Esophagus squamous epithelium (tissue), 5 donors: ENCODE results near the gene ERMN. TPM values are rescaled to one million over a fixed set of nuclear protein-coding genes. Genes with fewer than 3 reads are reported as not detected.

Source experiments
- DNase-seq: peaks from one replicate; lab custom pipeline; 2025; lab: John Stamatoyannopoulos, UW
- H3K27ac ChIP-seq, 4 donors: fragments of 200-600 bp; sonication (generic); one replicate each; pipeline ENCODE4 v1.5.1; 2016 to 2019; ENCODE audit warnings: mild to moderate bottlenecking in 1 of 4
- H3K27me3 ChIP-seq, 4 donors: fragments of 200-600 bp; sonication (generic); 1 replicate in 3 of 4; 2 replicates in 1 of 4; pipeline versions ENCODE4 v1.5.1 to v1.6.0; 2017 to 2021; ENCODE audit warnings: antibody characterized with exemption in 1 of 4
- H3K36me3 ChIP-seq, 3 donors: fragments of 200-600 bp; sonication (generic); one replicate each; pipeline ENCODE4 v1.5.1; 2016 to 2019
- H3K4me1 ChIP-seq, 3 donors: fragments of 200-600 bp; sonication (generic); one replicate each; pipeline ENCODE4 v1.5.1; 2017 to 2019
- H3K4me3 ChIP-seq, 4 donors: fragments of 200-600 bp; sonication (generic); 1 replicate in 3 of 4; 2 replicates in 1 of 4; pipeline ENCODE4 v1.5.1; 2016 to 2019; ENCODE audit warnings: mild to moderate bottlenecking in 2 of 4, moderate library complexity in 1 of 4
- H3K9me3 ChIP-seq, 3 donors: fragments of 200-600 bp; sonication (generic); one replicate each; pipeline ENCODE4 v1.5.1; 2016 to 2019
- POLR2A ChIP-seq, 4 donors: fragments of 450-650 bp; IDR thresholded peaks; one replicate each; pipeline ENCODE4 v1.6.1; 2017; ENCODE audit warnings: antibody characterized with exemption in 4 of 4, mild to moderate bottlenecking in 4 of 4, moderate library complexity in 3 of 4
- WGBS, 2 donors: methylation state at CpG; one replicate each; pipeline ENCODE4 v1.1.5; 2018; 5-methylcytosine and 5-hydroxymethylcytosine counted together
- intact Hi-C: fragments of 100-400 bp; cut with DNase I; formaldehyde crosslinking; loops from one replicate; pipeline ENCODE4 v1.15.0; 2022
- total RNA-seq, 4 donors: library from RNA; depleted of rRNA; stranded (reverse); fragments of >200 nt; gene quantifications; one replicate each; pipeline ENCODE4 v1.1.0, GENCODE V29; 2016
- TF ChIP-seq, protein P1 (sequence below), 6 experiments: fragments of 450-650 bp in 4 of 6; fragments of 200-600 bp in 2 of 6; sonication (generic) in 2 of 6; IDR thresholded peaks; one replicate each; pipeline ENCODE4 v1.5.1; 2016 to 2019; ENCODE audit warnings: antibody characterized with exemption in 6 of 6, mild to moderate bottlenecking in 4 of 6, moderate library complexity in 4 of 6
- donor health status: DM: yes; HTN: yes; CAD: no.

The ERMN gene
- total RNA-seq, 4 donors from 2014 or later: 0.04 to 1.1 (median 0.19) TPM; not detected in 1

DNA sequence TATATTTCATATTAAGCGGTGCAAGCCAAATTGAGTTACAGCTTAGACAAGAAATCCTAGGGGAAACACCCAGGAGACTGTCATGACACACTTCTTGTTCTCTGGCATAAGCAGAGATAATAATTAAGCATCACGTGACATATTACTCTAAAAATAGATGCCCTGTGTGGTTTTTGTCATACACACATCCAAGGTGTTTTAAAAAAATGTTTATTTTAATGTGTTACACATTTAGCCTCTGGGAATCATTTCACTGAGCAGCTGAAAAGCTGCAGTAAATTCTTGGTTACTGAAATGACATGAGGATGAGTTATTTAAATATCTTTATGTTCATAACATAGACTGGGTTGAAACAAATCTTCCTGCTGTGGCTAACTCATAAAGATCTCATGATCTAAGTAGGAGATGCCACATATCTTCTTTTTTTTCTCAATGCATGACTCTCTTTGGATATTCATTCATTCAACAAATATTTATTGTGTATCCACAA is 38.0 kb upstream of the ERMN start:
- H3K27me3 ChIP-seq: no peaks in the 10 kb centered on the region
- H3K36me3 ChIP-seq: no peaks in the 10 kb centered on the region
- H3K4me3 ChIP-seq: no peak overlapping the region
- 26 to 39% methylated on average over 2 of the region's 2 CpGs for WGBS, 2 donors
- H3K27ac ChIP-seq: no peak overlapping the region
- TF ChIP-seq, protein P1, sequence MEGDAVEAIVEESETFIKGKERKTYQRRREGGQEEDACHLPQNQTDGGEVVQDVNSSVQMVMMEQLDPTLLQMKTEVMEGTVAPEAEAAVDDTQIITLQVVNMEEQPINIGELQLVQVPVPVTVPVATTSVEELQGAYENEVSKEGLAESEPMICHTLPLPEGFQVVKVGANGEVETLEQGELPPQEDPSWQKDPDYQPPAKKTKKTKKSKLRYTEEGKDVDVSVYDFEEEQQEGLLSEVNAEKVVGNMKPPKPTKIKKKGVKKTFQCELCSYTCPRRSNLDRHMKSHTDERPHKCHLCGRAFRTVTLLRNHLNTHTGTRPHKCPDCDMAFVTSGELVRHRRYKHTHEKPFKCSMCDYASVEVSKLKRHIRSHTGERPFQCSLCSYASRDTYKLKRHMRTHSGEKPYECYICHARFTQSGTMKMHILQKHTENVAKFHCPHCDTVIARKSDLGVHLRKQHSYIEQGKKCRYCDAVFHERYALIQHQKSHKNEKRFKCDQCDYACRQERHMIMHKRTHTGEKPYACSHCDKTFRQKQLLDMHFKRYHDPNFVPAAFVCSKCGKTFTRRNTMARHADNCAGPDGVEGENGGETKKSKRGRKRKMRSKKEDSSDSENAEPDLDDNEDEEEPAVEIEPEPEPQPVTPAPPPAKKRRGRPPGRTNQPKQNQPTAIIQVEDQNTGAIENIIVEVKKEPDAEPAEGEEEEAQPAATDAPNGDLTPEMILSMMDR (IDR thresholded peaks at IDR 0.05): no peak
- TF ChIP-seq POLR2A (IDR thresholded peaks at IDR 0.05): no peak
- H3K4me1 ChIP-seq: no peaks in the 10 kb centered on the region
- peaks cover 0 to 13% (median 0%) of the 10 kb centered on the region in 3 donors for H3K9me3 ChIP-seq
- DNase-seq: no peak
- intact Hi-C loops: loop anchor here (10.0 kb wide), 1 partner anchor 1999 kb away; no protein-coding TSS in a partner anchor

DNA sequence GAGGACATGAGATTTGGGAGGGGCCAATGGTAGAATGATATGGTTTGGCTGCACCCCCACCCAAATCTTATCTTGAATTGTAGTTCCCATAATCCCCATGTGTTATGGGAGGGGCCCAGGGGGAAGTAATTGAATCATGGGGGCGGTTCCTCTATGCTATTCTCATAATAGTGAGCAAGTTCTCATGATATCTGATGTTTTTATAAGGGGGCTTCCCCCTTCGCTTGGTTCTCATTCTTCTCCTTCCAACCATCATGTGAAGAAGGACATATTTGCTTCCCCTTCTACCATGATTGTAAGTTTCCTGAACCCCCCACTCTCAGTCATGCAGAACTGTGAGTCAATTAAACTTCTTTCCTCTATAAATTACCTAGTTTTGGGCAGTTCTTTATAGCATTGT is 37.0 kb upstream of the ERMN start:
- H3K9me3 ChIP-seq: peaks cover 0 to 13% (median 0%) of the 10 kb centered on the region in 3 donors
- no peaks in the 10 kb centered on the region for H3K27me3 ChIP-seq
- intact Hi-C loops: loop anchor here (10.0 kb wide), 1 partner anchor 1998 kb away; no protein-coding TSS in a partner anchor
- H3K4me3 ChIP-seq: no peak overlapping the region
- no peaks in the 10 kb centered on the region for H3K36me3 ChIP-seq
- TF ChIP-seq, protein P1 (IDR thresholded peaks at IDR 0.05): no peak
- TF ChIP-seq POLR2A (IDR thresholded peaks at IDR 0.05): no peak
- no peaks in the 10 kb centered on the region for H3K4me1 ChIP-seq
- no peak for DNase-seq
- WGBS, 2 donors: 86 to 92% methylated on average over 2 of the region's 2 CpGs
- H3K27ac ChIP-seq: no peak overlapping the region

DNA sequence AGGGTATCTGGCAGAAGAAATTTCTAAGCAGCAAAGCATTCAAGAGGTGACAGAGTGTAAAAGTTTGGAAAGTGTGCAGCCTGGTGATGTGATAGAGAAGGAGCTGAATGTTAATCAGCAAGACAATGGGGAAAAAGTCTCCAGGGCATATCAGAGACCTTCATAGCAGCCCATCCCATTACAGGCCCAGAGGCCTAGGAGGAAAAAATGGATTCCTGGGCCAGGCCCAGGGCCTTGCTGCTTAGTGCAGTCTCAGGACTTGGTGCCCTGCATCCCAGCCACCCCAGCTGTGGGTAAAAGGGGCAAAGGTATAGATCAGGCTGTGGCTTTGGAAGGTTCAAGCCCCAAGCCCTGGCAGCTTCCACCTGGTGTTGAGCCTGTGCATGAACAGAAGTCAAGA is 35.9 kb upstream of the ERMN start:
- H3K27ac ChIP-seq: no peak overlapping the region
- TF ChIP-seq, protein P1 (IDR thresholded peaks at IDR 0.05): no peak
- no peak for TF ChIP-seq POLR2A (IDR thresholded peaks at IDR 0.05)
- intact Hi-C loops: loop anchor here (10.0 kb wide), 1 partner anchor 1997 kb away; no protein-coding TSS in a partner anchor
- H3K27me3 ChIP-seq: no peaks in the 10 kb centered on the region
- no peaks in the 10 kb centered on the region for H3K4me1 ChIP-seq
- H3K36me3 ChIP-seq: no peaks in the 10 kb centered on the region
- H3K9me3 ChIP-seq: peaks cover 0 to 13% (median 0%) of the 10 kb centered on the region in 3 donors
- DNase-seq: no peak
- no peak overlapping the region for H3K4me3 ChIP-seq

DNA sequence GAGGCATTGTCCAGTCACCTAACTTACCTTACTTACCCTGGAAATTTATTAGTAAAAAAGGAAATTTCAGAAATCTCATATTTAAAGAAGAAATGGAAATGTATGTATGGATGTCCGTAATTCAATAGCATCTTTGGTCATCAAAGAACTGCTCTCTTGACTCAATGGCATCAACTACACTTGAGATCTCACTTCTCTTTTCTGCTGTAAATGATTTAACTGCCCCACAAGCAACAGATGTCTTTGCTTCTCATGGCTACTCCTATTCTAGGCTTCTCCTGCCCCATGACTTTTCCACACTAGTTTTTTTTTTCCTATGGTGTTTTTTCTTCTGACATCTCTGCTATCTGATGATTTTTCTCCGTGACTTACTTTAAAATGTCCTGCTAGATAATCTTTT is 34.0 kb upstream of the ERMN start:
- TF ChIP-seq POLR2A (IDR thresholded peaks at IDR 0.05): no peak
- TF ChIP-seq, protein P1 (IDR thresholded peaks at IDR 0.05): no peak
- no peak overlapping the region for H3K4me3 ChIP-seq
- no peaks in the 10 kb centered on the region for H3K27me3 ChIP-seq
- H3K9me3 ChIP-seq: peaks cover 0 to 13% (median 0%) of the 10 kb centered on the region in 3 donors
- H3K36me3 ChIP-seq: no peaks in the 10 kb centered on the region
- no peaks in the 10 kb centered on the region for H3K4me1 ChIP-seq
- intact Hi-C loops: loop anchor here (10.0 kb wide), 1 partner anchor 1995 kb away; no protein-coding TSS in a partner anchor
- no peak for DNase-seq
- H3K27ac ChIP-seq: no peak overlapping the region
- WGBS, 2 donors: 94 to 97% methylated on average over 2 of the region's 2 CpGs

DNA sequence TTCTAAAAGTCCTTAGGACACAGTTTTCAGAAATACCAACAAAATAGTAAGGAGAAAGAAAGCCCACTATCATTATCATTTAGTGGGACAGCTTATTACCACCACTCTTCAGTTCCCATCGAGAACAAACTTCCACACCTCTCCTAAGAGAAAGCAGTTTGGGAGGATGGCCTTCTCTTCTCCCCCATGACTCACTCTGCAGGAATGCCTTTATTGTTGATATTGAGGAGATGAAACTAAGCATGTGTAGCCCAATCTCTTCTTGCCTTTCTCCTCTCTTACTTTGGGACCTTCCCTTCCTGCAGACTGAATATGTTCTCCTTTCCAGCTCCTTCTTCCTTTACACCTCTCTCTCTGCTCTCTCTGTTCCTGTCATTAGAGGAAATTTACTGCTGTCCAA is 30.0 kb upstream of the ERMN start:
- H3K9me3 ChIP-seq: no peaks in the 10 kb centered on the region
- WGBS, 2 donors: 56 to 80% methylated on average over 1 of the region's 1 CpG
- no peaks in the 10 kb centered on the region for H3K27me3 ChIP-seq
- intact Hi-C loops: no loop called here
- H3K36me3 ChIP-seq: no peaks in the 10 kb centered on the region
- H3K4me1 ChIP-seq: no peaks in the 10 kb centered on the region
- no peak for DNase-seq
- TF ChIP-seq, protein P1 (IDR thresholded peaks at IDR 0.05): no peak
- no peak for TF ChIP-seq POLR2A (IDR thresholded peaks at IDR 0.05)
- H3K4me3 ChIP-seq: no peak overlapping the region
- H3K27ac ChIP-seq: no peak overlapping the region
